Choroid plexus epithelial cell (primary cell): ENCODE measurements around the gene ALKBH4.
A peak's percentile ranks its signal among the peaks of the same experiment; 100 is the strongest.

Experiments used
- DNase-seq: peaks from one replicate; pipeline ENCODE4 v3.0.0-alpha.2; 2010; ENCODE audit warnings: low read depth
- H3K4me3 ChIP-seq: 2 replicates; pipeline ENCODE4 v1.5.1; 2011; ENCODE audit warnings: low read depth, mild to moderate bottlenecking, control low read depth, low read length, moderate library complexity
- CTCF ChIP-seq: conservative IDR thresholded peaks from 2 replicates; pipeline ENCODE4 v1.5.1; 2011; ENCODE audit warnings: low read depth, mild to moderate bottlenecking, control low read depth, inconsistent platforms, low read length, moderate library complexity

Gene ALKBH4

GRCh38 chr7:102425639-102426267, 38.9 kb downstream of the ALKBH4 start:
- TF ChIP-seq CTCF, result no peak
- peak; percentile 38 for DNase-seq

GRCh38 chr7:102424787-102425218, 39.9 kb downstream of the ALKBH4 start:
- TF ChIP-seq CTCF, result no peak
- no peak for DNase-seq
- no peak overlapping the region for H3K4me3 ChIP-seq

More at GRCh38 chr7:102425639-102426267, 38.9 kb downstream of the ALKBH4 start:
- H3K4me3 ChIP-seq, result no peak overlapping the region

- no peak overlapping the region for H3K4me3 ChIP-seq
- DNase-seq, result no peak
- TF ChIP-seq CTCF, result no peak
Observed at GRCh38 chr7:102424129-102424551, 40.5 kb downstream of the ALKBH4 start.

- DNase-seq, result no peak
- TF ChIP-seq CTCF, result no peak
- no peak overlapping the region for H3K4me3 ChIP-seq
Observed at GRCh38 chr7:102421706-102422240, 42.9 kb downstream of the ALKBH4 start.

- no peak overlapping the region for H3K4me3 ChIP-seq
- no peak for TF ChIP-seq CTCF
- no peak for DNase-seq
Observed at GRCh38 chr7:102418592-102418991, 46.1 kb downstream of the ALKBH4 start.

GRCh38 chr7:102417105-102417504, 47.6 kb downstream of the ALKBH4 start:
- DNase-seq, result no peak
- no peak for TF ChIP-seq CTCF

GRCh38 chr7:102416406-102416805, 48.3 kb downstream of the ALKBH4 start:
- no peak overlapping the region for H3K4me3 ChIP-seq
- no peak for DNase-seq
- no peak for TF ChIP-seq CTCF

More at GRCh38 chr7:102417105-102417504, 47.6 kb downstream of the ALKBH4 start:
- H3K4me3 ChIP-seq, result no peak overlapping the region
